ENCODE results near the gene DDX23. TPM values are rescaled to one million over a fixed set of nuclear protein-coding genes. Genes with fewer than 3 reads are reported as not detected.

DDX23 gene
- total RNA-seq, 1 donor from 2014 or later = 124 TPM

GRCh38 chr12:48786591-48787544, 65.1 kb downstream of the DDX23 start:
- peaks cover 5% of the 10 kb centered on the region for H3K36me3 Mint-ChIP-seq (ENCODE audit: low read depth)
- no peaks in the 10 kb centered on the region for H3K27me3 Mint-ChIP-seq (ENCODE audit: low read depth)
- H3K4me3 Mint-ChIP-seq = peak overlapping the region; percentile 97
- TF ChIP-seq CTCF (conservative IDR thresholded peaks at IDR 0.05) = no peak
- H3K9me3 Mint-ChIP-seq = no peaks in the 10 kb centered on the region
- H3K27ac Mint-ChIP-seq (ENCODE audit: unreplicated experiment) = no peak overlapping the region
- no peak for DNase-seq (ENCODE audit: low read depth, low spot score)
- H3K4me1 Mint-ChIP-seq = peaks cover 47% of the 10 kb centered on the region

GRCh38 chr12:48783432-48783831, 68.5 kb downstream of the DDX23 start:
- Mint-ChIP-seq H3K4me3 (peak overlapping the region; percentile 42), H3K27ac (ENCODE audit: unreplicated experiment) (no peak overlapping the region), H3K36me3 (ENCODE audit: low read depth) (peaks cover 5% of the 10 kb centered on the region), H3K4me1 (peaks cover 43% of the 10 kb centered on the region), H3K9me3 (no peaks in the 10 kb centered on the region), H3K27me3 (ENCODE audit: low read depth) (no peaks in the 10 kb centered on the region)
- no peak for TF ChIP-seq CTCF (conservative IDR thresholded peaks at IDR 0.05)
- no peak for DNase-seq (ENCODE audit: low read depth, low spot score)

- Mint-ChIP-seq H3K4me3 (peak overlapping the region; percentile 42), H3K27me3 (ENCODE audit: low read depth) (no peaks in the 10 kb centered on the region), H3K36me3 (ENCODE audit: low read depth) (peaks cover 8% of the 10 kb centered on the region), H3K9me3 (no peaks in the 10 kb centered on the region), H3K4me1 (peaks cover 37% of the 10 kb centered on the region), H3K27ac (ENCODE audit: unreplicated experiment) (no peak overlapping the region)
- TF ChIP-seq CTCF (conservative IDR thresholded peaks at IDR 0.05) = no peak
- no peak for DNase-seq (ENCODE audit: low read depth, low spot score)
Measured at GRCh38 chr12:48782457-48783395, 69.2 kb downstream of the DDX23 start.

- TF ChIP-seq CTCF (conservative IDR thresholded peaks at IDR 0.05) = no peak
- Mint-ChIP-seq H3K27me3 (ENCODE audit: low read depth) (no peaks in the 10 kb centered on the region), H3K27ac (ENCODE audit: unreplicated experiment) (no peak overlapping the region), H3K9me3 (no peaks in the 10 kb centered on the region), H3K4me3 (peak overlapping the region; percentile 6), H3K36me3 (ENCODE audit: low read depth) (peaks cover 8% of the 10 kb centered on the region), H3K4me1 (peaks cover 29% of the 10 kb centered on the region)
- DNase-seq (ENCODE audit: low read depth, low spot score) = no peak
Measured at GRCh38 chr12:48781750-48782456, 70.1 kb downstream of the DDX23 start.
